Measurements from ENCODE around the gene GPD1L.

The GPD1L gene

DNA sequence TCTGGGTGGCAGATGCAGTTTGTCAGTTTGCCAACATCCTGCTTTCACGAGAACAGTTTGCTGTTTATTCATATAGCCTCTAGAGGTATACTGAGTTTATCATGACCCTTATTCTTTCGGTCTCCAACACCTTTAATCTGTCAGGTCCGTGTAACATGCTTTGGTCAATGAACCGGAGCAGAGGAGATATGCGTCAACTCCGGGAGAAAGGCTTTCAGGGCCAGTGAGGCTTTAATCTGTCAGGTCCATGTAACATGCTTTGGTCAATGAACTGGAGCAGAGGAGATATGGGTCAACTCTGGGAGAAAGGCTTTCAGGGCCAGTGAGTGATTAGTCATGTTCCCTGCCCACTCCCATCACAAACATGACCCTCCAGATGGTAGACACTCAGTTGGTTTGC, 16.9 kb upstream of the GPD1L start:
- H3K27me3 ChIP-seq (ENCODE audit: low read depth, low read length): no peaks in the 10 kb centered on the region
- H3K4me3 ChIP-seq (ENCODE audit: low read length): no peak overlapping the region
- H3K27ac ChIP-seq (ENCODE audit: low read length): no peak overlapping the region
- no peaks in the 10 kb centered on the region for H3K36me3 ChIP-seq (replicated peaks; ENCODE audit: low read depth, low read length)
- H4K20me1 ChIP-seq (ENCODE audit: insufficient read depth, low read length): no peaks in the 10 kb centered on the region
- no peak overlapping the region for H3K9ac ChIP-seq (ENCODE audit: low read length)
- H3K4me2 ChIP-seq (ENCODE audit: low read length): no peak overlapping the region
- H3K4me1 ChIP-seq (ENCODE audit: low read length): peaks cover 6% of the 10 kb centered on the region; the same call in 1 of the 2 replicates
- no peak overlapping the region for H2AFZ ChIP-seq (ENCODE audit: low read depth, low read length)
- H3K9me3 ChIP-seq (ENCODE audit: insufficient read depth, low read length): peaks cover 2% of the 10 kb centered on the region; the same call in 1 of the 2 replicates
- no peaks in the 10 kb centered on the region for H3K79me2 ChIP-seq (ENCODE audit: low read length)
- TF ChIP-seq, protein P1, sequence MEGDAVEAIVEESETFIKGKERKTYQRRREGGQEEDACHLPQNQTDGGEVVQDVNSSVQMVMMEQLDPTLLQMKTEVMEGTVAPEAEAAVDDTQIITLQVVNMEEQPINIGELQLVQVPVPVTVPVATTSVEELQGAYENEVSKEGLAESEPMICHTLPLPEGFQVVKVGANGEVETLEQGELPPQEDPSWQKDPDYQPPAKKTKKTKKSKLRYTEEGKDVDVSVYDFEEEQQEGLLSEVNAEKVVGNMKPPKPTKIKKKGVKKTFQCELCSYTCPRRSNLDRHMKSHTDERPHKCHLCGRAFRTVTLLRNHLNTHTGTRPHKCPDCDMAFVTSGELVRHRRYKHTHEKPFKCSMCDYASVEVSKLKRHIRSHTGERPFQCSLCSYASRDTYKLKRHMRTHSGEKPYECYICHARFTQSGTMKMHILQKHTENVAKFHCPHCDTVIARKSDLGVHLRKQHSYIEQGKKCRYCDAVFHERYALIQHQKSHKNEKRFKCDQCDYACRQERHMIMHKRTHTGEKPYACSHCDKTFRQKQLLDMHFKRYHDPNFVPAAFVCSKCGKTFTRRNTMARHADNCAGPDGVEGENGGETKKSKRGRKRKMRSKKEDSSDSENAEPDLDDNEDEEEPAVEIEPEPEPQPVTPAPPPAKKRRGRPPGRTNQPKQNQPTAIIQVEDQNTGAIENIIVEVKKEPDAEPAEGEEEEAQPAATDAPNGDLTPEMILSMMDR (IDR thresholded peaks at IDR 0.05; ENCODE audit: low read depth, low read length): no peak
- no peak for TF ChIP-seq EZH2phosphoT487 (IDR thresholded peaks at IDR 0.05; ENCODE audit: low read depth)

DNA sequence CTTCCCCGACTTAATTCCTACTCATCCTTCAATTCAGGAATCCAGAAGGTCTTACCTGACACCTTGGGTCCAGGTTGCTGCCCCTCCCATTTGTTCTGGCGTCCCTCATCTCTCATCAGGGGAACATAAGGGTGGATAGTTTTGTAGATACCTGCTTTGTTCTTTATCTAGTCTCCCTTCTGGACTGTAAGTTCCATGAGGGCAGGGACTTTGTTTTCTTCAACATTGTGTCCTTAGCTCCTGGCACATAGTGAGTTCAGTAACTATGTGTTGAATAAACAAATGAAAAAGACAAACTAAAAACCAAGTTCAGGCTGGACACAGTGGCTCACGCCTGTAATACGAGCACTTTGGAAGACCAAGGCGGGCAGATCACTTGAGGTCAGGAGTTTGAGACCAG, 13.2 kb upstream of the GPD1L start:
- H3K4me2 ChIP-seq (ENCODE audit: low read length): no peak overlapping the region
- no peak overlapping the region for H3K27ac ChIP-seq (ENCODE audit: low read length)
- H3K9me3 ChIP-seq (ENCODE audit: insufficient read depth, low read length): peaks cover 2% of the 10 kb centered on the region; the same call in 1 of the 2 replicates
- no peak overlapping the region for H2AFZ ChIP-seq (ENCODE audit: low read depth, low read length)
- no peak overlapping the region for H3K9ac ChIP-seq (ENCODE audit: low read length)
- H4K20me1 ChIP-seq (ENCODE audit: insufficient read depth, low read length): no peaks in the 10 kb centered on the region
- H3K36me3 ChIP-seq (replicated peaks; ENCODE audit: low read depth, low read length): no peaks in the 10 kb centered on the region
- TF ChIP-seq, protein P1 (IDR thresholded peaks at IDR 0.05; ENCODE audit: low read depth, low read length): no peak
- TF ChIP-seq EZH2phosphoT487 (IDR thresholded peaks at IDR 0.05; ENCODE audit: low read depth): no peak
- no peak overlapping the region for H3K4me3 ChIP-seq (ENCODE audit: low read length)
- H3K27me3 ChIP-seq (ENCODE audit: low read depth, low read length): no peaks in the 10 kb centered on the region
- H3K4me1 ChIP-seq (ENCODE audit: low read length): peaks cover 6% of the 10 kb centered on the region; the same call in 1 of the 2 replicates
- H3K79me2 ChIP-seq (ENCODE audit: low read length): no peaks in the 10 kb centered on the region

DNA sequence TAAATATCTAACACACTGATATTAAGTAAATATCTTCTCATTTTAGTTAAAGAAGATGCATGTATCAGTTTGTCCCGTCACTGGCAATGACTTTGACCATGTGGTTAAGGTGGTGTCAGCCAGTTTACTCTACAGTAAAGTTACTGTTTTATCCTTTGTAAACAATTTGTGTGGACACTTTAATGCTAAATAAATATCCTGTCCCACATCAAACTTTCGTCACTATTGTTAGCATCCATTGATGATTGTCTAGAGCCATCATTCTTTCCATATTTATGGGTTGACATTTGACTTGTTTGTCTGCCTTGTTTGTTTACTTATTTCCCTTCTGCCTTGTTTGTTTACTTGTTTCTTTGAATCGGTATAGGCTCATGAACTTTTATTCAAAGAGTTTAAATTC, 11.0 kb upstream of the GPD1L start:
- H3K9me3 ChIP-seq (ENCODE audit: insufficient read depth, low read length): no peaks in the 10 kb centered on the region
- TF ChIP-seq, protein P1 (IDR thresholded peaks at IDR 0.05; ENCODE audit: low read depth, low read length): no peak
- no peak for TF ChIP-seq EZH2phosphoT487 (IDR thresholded peaks at IDR 0.05; ENCODE audit: low read depth)
- H4K20me1 ChIP-seq (ENCODE audit: insufficient read depth, low read length): no peaks in the 10 kb centered on the region
- H3K27me3 ChIP-seq (ENCODE audit: low read depth, low read length): no peaks in the 10 kb centered on the region
- H3K36me3 ChIP-seq (replicated peaks; ENCODE audit: low read depth, low read length): no peaks in the 10 kb centered on the region
- H3K4me2 ChIP-seq (ENCODE audit: low read length): no peak overlapping the region
- no peaks in the 10 kb centered on the region for H3K79me2 ChIP-seq (ENCODE audit: low read length)
- no peak overlapping the region for H2AFZ ChIP-seq (ENCODE audit: low read depth, low read length)
- no peak overlapping the region for H3K9ac ChIP-seq (ENCODE audit: low read length)
- no peak overlapping the region for H3K27ac ChIP-seq (ENCODE audit: low read length)
- no peak overlapping the region for H3K4me3 ChIP-seq (ENCODE audit: low read length)
- H3K4me1 ChIP-seq (ENCODE audit: low read length): peaks cover 6% of the 10 kb centered on the region; the same call in 1 of the 2 replicates

DNA sequence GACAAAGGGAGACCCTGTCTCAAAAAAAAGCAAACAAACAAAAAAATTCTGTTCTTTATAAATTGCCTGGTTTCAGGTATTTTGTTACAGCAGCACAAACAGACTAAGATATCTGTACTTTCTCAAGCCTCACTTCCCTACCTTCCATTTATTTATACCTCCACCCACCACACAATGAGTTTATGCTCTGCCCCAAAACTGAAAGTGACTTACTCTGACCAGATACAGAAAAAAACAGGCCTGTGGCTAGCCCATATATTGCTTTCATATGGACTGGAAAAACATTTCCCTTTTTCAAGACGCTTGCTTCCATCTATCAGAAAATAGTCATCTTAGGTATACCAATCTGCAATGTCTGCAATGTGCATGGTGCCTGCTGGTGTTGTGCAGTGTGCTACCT, 8.7 kb upstream of the GPD1L start:
- no peak overlapping the region for H3K9ac ChIP-seq (ENCODE audit: low read length)
- no peaks in the 10 kb centered on the region for H3K27me3 ChIP-seq (ENCODE audit: low read depth, low read length)
- H3K4me2 ChIP-seq (ENCODE audit: low read length): no peak overlapping the region
- no peaks in the 10 kb centered on the region for H3K4me1 ChIP-seq (ENCODE audit: low read length)
- no peaks in the 10 kb centered on the region for H4K20me1 ChIP-seq (ENCODE audit: insufficient read depth, low read length)
- peaks cover 6% of the 10 kb centered on the region for H3K9me3 ChIP-seq (ENCODE audit: insufficient read depth, low read length)
- no peak overlapping the region for H2AFZ ChIP-seq (ENCODE audit: low read depth, low read length)
- H3K79me2 ChIP-seq (ENCODE audit: low read length): no peaks in the 10 kb centered on the region
- peaks cover 3% of the 10 kb centered on the region for H3K36me3 ChIP-seq (replicated peaks; ENCODE audit: low read depth, low read length)
- TF ChIP-seq, protein P1 (IDR thresholded peaks at IDR 0.05; ENCODE audit: low read depth, low read length): no peak
- TF ChIP-seq EZH2phosphoT487 (IDR thresholded peaks at IDR 0.05; ENCODE audit: low read depth): no peak
- no peak overlapping the region for H3K4me3 ChIP-seq (ENCODE audit: low read length)
- H3K27ac ChIP-seq (ENCODE audit: low read length): no peak overlapping the region

All from OCI-LY3 (cell line).